Parathyroid adenoma (tissue), 2 donors: ENCODE results near the gene RAI2.

Experiments used
- H2AFZ ChIP-seq: fragments of 300-600 bp; sonication (generic); one replicate; pipeline ENCODE4 v1.7.0; 2017; ENCODE audit warnings: antibody characterized with exemption, mild to moderate bottlenecking
- H3K27ac ChIP-seq: fragments of 300-600 bp; sonication (generic); one replicate; pipeline ENCODE4 v1.7.0; 2017
- H3K27me3 ChIP-seq: fragments of 300-600 bp; sonication (generic); one replicate; pipeline ENCODE4 v1.7.0; 2017; ENCODE audit warnings: low read length; ENCODE audit not compliant: control insufficient read depth, insufficient read depth
- H3K36me3 ChIP-seq: fragments of 300-600 bp; sonication (generic); one replicate; pipeline ENCODE4 v1.7.0; 2017; ENCODE audit warnings: low read length; ENCODE audit not compliant: control insufficient read depth, insufficient read depth
- H3K4me1 ChIP-seq: fragments of 300-600 bp; sonication (generic); one replicate; pipeline ENCODE4 v1.7.0; 2017; ENCODE audit warnings: control low read depth
- H3K4me2 ChIP-seq: fragments of 300-600 bp; sonication (generic); one replicate; pipeline ENCODE4 v1.7.0; 2017; ENCODE audit warnings: low read length
- H3K4me3 ChIP-seq: fragments of 300-600 bp; sonication (generic); one replicate; pipeline ENCODE4 v1.7.0; 2017; ENCODE audit warnings: low read depth, low read length
- H3K79me2 ChIP-seq: fragments of 300-600 bp; sonication (generic); one replicate; pipeline ENCODE4 v1.7.0; 2017; ENCODE audit warnings: control low read depth
- H3K9ac ChIP-seq: fragments of 300-600 bp; sonication (generic); one replicate; pipeline ENCODE4 v1.7.0; 2017; ENCODE audit warnings: mild to moderate bottlenecking
- H3K9me3 ChIP-seq: fragments of 300-600 bp; sonication (generic); one replicate; pipeline ENCODE4 v1.7.0; 2017; ENCODE audit warnings: low read length; ENCODE audit not compliant: control insufficient read depth
- CTCF ChIP-seq: fragments of 300-600 bp; sonication (generic); IDR thresholded peaks from one replicate; pipeline ENCODE4 v1.7.0; 2017; ENCODE audit warnings: antibody characterized with exemption, mild to moderate bottlenecking
- donor health status: primary hyperparathyroidism.

The RAI2 gene

GRCh38 chrX:17836830-17837229 lies 24.3 kb downstream of the RAI2 start:
- H3K27ac ChIP-seq = no peak overlapping the region
- no peaks in the 10 kb centered on the region for H3K36me3 ChIP-seq
- no peaks in the 10 kb centered on the region for H3K4me1 ChIP-seq

GRCh38 chrX:17833954-17834353 lies 27.1 kb downstream of the RAI2 start:
- Histone ChIP-seq H3K4me2 (no peak overlapping the region), H3K9me3 (no peaks in the 10 kb centered on the region), H3K36me3 (no peaks in the 10 kb centered on the region), H3K27ac (no peak overlapping the region), H2AFZ (no peak overlapping the region), H3K27me3 (no peaks in the 10 kb centered on the region), H3K79me2 (no peaks in the 10 kb centered on the region), H3K4me3 (no peak overlapping the region), H3K9ac (no peak overlapping the region), H3K4me1 (no peaks in the 10 kb centered on the region)
- no peak for TF ChIP-seq CTCF

More at GRCh38 chrX:17836830-17837229, 24.3 kb downstream of the RAI2 start:
- Histone ChIP-seq H3K27me3 (no peaks in the 10 kb centered on the region), H3K9ac (no peak overlapping the region), H3K9me3 (no peaks in the 10 kb centered on the region), H2AFZ (no peak overlapping the region), H3K4me2 (no peak overlapping the region), H3K79me2 (no peaks in the 10 kb centered on the region), H3K4me3 (no peak overlapping the region)
- no peak for TF ChIP-seq CTCF

- no peak overlapping the region for H2AFZ ChIP-seq
- H3K4me3 ChIP-seq = no peak overlapping the region
- H3K9me3 ChIP-seq = no peaks in the 10 kb centered on the region
- no peak overlapping the region for H3K4me2 ChIP-seq
- H3K9ac ChIP-seq = no peak overlapping the region
- H3K79me2 ChIP-seq = peaks cover 3% of the 10 kb centered on the region
- no peaks in the 10 kb centered on the region for H3K36me3 ChIP-seq
- no peak overlapping the region for H3K27ac ChIP-seq
- H3K27me3 ChIP-seq = no peaks in the 10 kb centered on the region
- TF ChIP-seq CTCF = no peak
- H3K4me1 ChIP-seq = no peaks in the 10 kb centered on the region
These were observed 29.8 kb downstream of the RAI2 start for GRCh38 chrX:17831255-17831654.

GRCh38 chrX:17830211-17830610 lies 30.9 kb downstream of the RAI2 start:
- no peak overlapping the region for H3K4me3 ChIP-seq
- no peaks in the 10 kb centered on the region for H3K9me3 ChIP-seq
- H3K27me3 ChIP-seq = no peaks in the 10 kb centered on the region
- peaks cover 3% of the 10 kb centered on the region for H3K79me2 ChIP-seq
- TF ChIP-seq CTCF = no peak
- no peaks in the 10 kb centered on the region for H3K4me1 ChIP-seq
- no peak overlapping the region for H2AFZ ChIP-seq
- no peak overlapping the region for H3K9ac ChIP-seq
- H3K36me3 ChIP-seq = no peaks in the 10 kb centered on the region
- H3K27ac ChIP-seq = no peak overlapping the region
- no peak overlapping the region for H3K4me2 ChIP-seq

GRCh38 chrX:17829566-17829965 lies 31.5 kb downstream of the RAI2 start:
- no peaks in the 10 kb centered on the region for H3K27me3 ChIP-seq
- H3K36me3 ChIP-seq = no peaks in the 10 kb centered on the region
- no peak for TF ChIP-seq CTCF
- no peak overlapping the region for H3K9ac ChIP-seq
- no peaks in the 10 kb centered on the region for H3K9me3 ChIP-seq
- no peak overlapping the region for H3K27ac ChIP-seq
- no peak overlapping the region for H3K4me2 ChIP-seq
- H3K79me2 ChIP-seq = peaks cover 3% of the 10 kb centered on the region
- no peak overlapping the region for H3K4me3 ChIP-seq
- no peak overlapping the region for H2AFZ ChIP-seq
- no peaks in the 10 kb centered on the region for H3K4me1 ChIP-seq
